ENCODE data around the gene VTI1A. TPM values are rescaled to one million over a fixed set of nuclear protein-coding genes. Genes with fewer than 3 reads are reported as not detected.

Gene VTI1A
- total RNA-seq, 1 experiment from 2014 or later, result 44.4 TPM

- Mint-ChIP-seq H3K4me1 (ENCODE audit: insufficient read depth, unreplicated experiment) (peaks cover 28% of the 10 kb centered on the region), H3K27me3 (ENCODE audit: insufficient read depth, unreplicated experiment) (no peaks in the 10 kb centered on the region), H3K9me3 (ENCODE audit: unreplicated experiment) (peaks cover 7% of the 10 kb centered on the region), H3K36me3 (ENCODE audit: insufficient read depth, unreplicated experiment) (peaks cover 14% of the 10 kb centered on the region), H3K27ac (ENCODE audit: low read depth, unreplicated experiment) (no peak overlapping the region), H3K4me3 (ENCODE audit: unreplicated experiment) (no peak overlapping the region)
- no TSS peak for BruUV-seq (replicated peaks)
- ChIA-PET CTCF (interaction anchor here (1.0 to 1.7 kb wide), 4 partner anchors 19 to 643 kb away, joined by 3 to 4 read pairs (median 4); no protein-coding TSS in a partner anchor), POLR2A (interaction anchor here (0.6 to 2.7 kb wide), 5 partner anchors 16 to 441 kb away, joined by 3 to 11 read pairs (median 3); no protein-coding TSS in a partner anchor)
- no peak for DNase-seq (ENCODE audit: unreplicated experiment)
- no peak for TF ChIP-seq CTCF (IDR thresholded peaks at IDR 0.05; ENCODE audit: unreplicated experiment)
- intact Hi-C loops (cut with micrococcal nuclease), result loop anchor here (5.0 kb wide), 1 partner anchor 142 kb away; the partner anchor contains the start of gene TCF7L2
These were observed 363.7 kb downstream of the VTI1A start for GRCh38 chr10:112810711-112811151.

- Mint-ChIP-seq H3K4me1 (ENCODE audit: insufficient read depth, unreplicated experiment) (peaks cover 35% of the 10 kb centered on the region), H3K4me3 (ENCODE audit: unreplicated experiment) (peak overlapping the region; percentile 65), H3K9me3 (ENCODE audit: unreplicated experiment) (peaks cover 7% of the 10 kb centered on the region), H3K36me3 (ENCODE audit: insufficient read depth, unreplicated experiment) (peaks cover 10% of the 10 kb centered on the region), H3K27me3 (ENCODE audit: insufficient read depth, unreplicated experiment) (no peaks in the 10 kb centered on the region), H3K27ac (ENCODE audit: low read depth, unreplicated experiment) (peak overlapping the region; percentile 87)
- CTCF ChIA-PET, result interaction anchor here (0.6 to 1.7 kb wide), 8 partner anchors 13 to 318 kb away, joined by 3 to 5 read pairs (median 3); no protein-coding TSS in a partner anchor
- POLR2A ChIA-PET, result interaction anchor here (0.7 to 3.5 kb wide), 13 partner anchors 14 to 622 kb away, joined by 3 to 11 read pairs (median 3); partner anchors contain the start of gene TCF7L2
- no peak for TF ChIP-seq CTCF (IDR thresholded peaks at IDR 0.05; ENCODE audit: unreplicated experiment)
- no TSS peak for BruUV-seq (replicated peaks)
- DNase-seq (ENCODE audit: unreplicated experiment), result peak; percentile 89
- intact Hi-C loops (cut with micrococcal nuclease), result loop anchor here (2.0 to 5.0 kb wide), 2 partner anchors 103 to 140 kb away; partner anchors contain the start of gene TCF7L2
These were observed 364.9 kb downstream of the VTI1A start for GRCh38 chr10:112811741-112812551.

- peaks cover 35% of the 10 kb centered on the region for H3K4me1 Mint-ChIP-seq (ENCODE audit: insufficient read depth, unreplicated experiment)
- ChIA-PET POLR2A (interaction anchor here (0.7 to 3.5 kb wide), 7 partner anchors 26 to 623 kb away, joined by 3 to 11 read pairs (median 6); partner anchors contain the start of gene TCF7L2), CTCF (no interaction called here)
- H3K9me3 Mint-ChIP-seq (ENCODE audit: unreplicated experiment), result peaks cover 7% of the 10 kb centered on the region
- no peaks in the 10 kb centered on the region for H3K27me3 Mint-ChIP-seq (ENCODE audit: insufficient read depth, unreplicated experiment)
- intact Hi-C loops (cut with micrococcal nuclease), result loop anchor here (2.0 to 5.0 kb wide), 2 partner anchors 102 to 140 kb away; partner anchors contain the start of gene TCF7L2
- H3K27ac Mint-ChIP-seq (ENCODE audit: low read depth, unreplicated experiment), result peak overlapping the region; percentile 87
- no peak for DNase-seq (ENCODE audit: unreplicated experiment)
- peaks cover 11% of the 10 kb centered on the region for H3K36me3 Mint-ChIP-seq (ENCODE audit: insufficient read depth, unreplicated experiment)
- H3K4me3 Mint-ChIP-seq (ENCODE audit: unreplicated experiment), result peak overlapping the region; percentile 65
- BruUV-seq (replicated peaks), result no TSS peak
- no peak for TF ChIP-seq CTCF (IDR thresholded peaks at IDR 0.05; ENCODE audit: unreplicated experiment)
These were observed 365.6 kb downstream of the VTI1A start for GRCh38 chr10:112812586-112812985.

Data from MCF 10A (cell line).